DOHH2 (cell line): ENCODE measurements around the gene RNF141.

Source experiments
- H3F3A ChIP-seq: fragments of 200-600 bp; sonication (generic), shearing (Covaris generic); 2 replicates; pipeline ENCODE4 v1.6.0; 2016; ENCODE audit warnings: antibody characterized with exemption, mild to moderate bottlenecking; ENCODE audit not compliant: control insufficient read depth, insufficient read depth
- H3K27ac ChIP-seq: fragments of 200-600 bp; sonication (generic); 2 replicates; pipeline ENCODE4 v1.5.1; 2014; ENCODE audit warnings: low read depth, mild to moderate bottlenecking, low read length, moderate library complexity
- H3K27me3 ChIP-seq: fragments of 200-600 bp; sonication (generic); 2 replicates; pipeline ENCODE4 v1.6.1; 2014; ENCODE audit warnings: mild to moderate bottlenecking, low read length, mixed read lengths; ENCODE audit not compliant: control insufficient read depth
- H3K36me3 ChIP-seq: fragments of 200-600 bp; sonication (generic); 2 replicates; pipeline ENCODE4 v1.6.1; 2014; ENCODE audit warnings: mild to moderate bottlenecking, low read length, moderate library complexity, mixed read lengths; ENCODE audit not compliant: control insufficient read depth
- H3K4me1 ChIP-seq: fragments of 200-600 bp; sonication (generic); 2 replicates; pipeline ENCODE4 v1.6.1; 2014; ENCODE audit warnings: mild to moderate bottlenecking, low read length, mixed read lengths; ENCODE audit not compliant: control insufficient read depth
- H3K4me2 ChIP-seq: fragments of 200-600 bp; sonication (generic); 2 replicates; pipeline ENCODE4 v1.6.0; 2014; ENCODE audit warnings: mild to moderate bottlenecking, low read length, moderate library complexity
- H3K4me3 ChIP-seq: fragments of 200-600 bp; sonication (generic); 2 replicates; pipeline ENCODE4 v1.5.1; 2014; ENCODE audit warnings: mild to moderate bottlenecking, low read length, mixed read lengths
- H3K79me2 ChIP-seq: fragments of 200-600 bp; sonication (generic); 2 replicates; pipeline ENCODE4 v1.6.1; 2014; ENCODE audit warnings: mild to moderate bottlenecking, low read length, mixed read lengths; ENCODE audit not compliant: control insufficient read depth
- H3K9me2 ChIP-seq: fragments of 200-600 bp; sonication (generic); replicated peaks from 2 replicates; pipeline ENCODE4 v1.6.1; 2014; ENCODE audit warnings: mild to moderate bottlenecking, low read length, mixed read lengths; ENCODE audit not compliant: control insufficient read depth
- H3K9me3 ChIP-seq: fragments of 200-600 bp; sonication (generic); 2 replicates; pipeline ENCODE4 v1.6.1; 2014; ENCODE audit warnings: antibody characterized with exemption, low read length, mixed read lengths; ENCODE audit not compliant: control insufficient read depth, insufficient read depth
- H4K20me1 ChIP-seq: fragments of 200-600 bp; sonication (generic); 2 replicates; pipeline ENCODE4 v1.6.0; 2014; ENCODE audit warnings: low read depth, mild to moderate bottlenecking, antibody characterized with exemption, low read length, moderate library complexity; ENCODE audit not compliant: control insufficient read depth, insufficient read depth
- CTCF ChIP-seq: fragments of 200-600 bp; sonication (generic); IDR thresholded peaks from one replicate; pipeline ENCODE4 v1.5.1; 2014; ENCODE audit warnings: antibody characterized with exemption, mild to moderate bottlenecking, low read depth, low read length; ENCODE audit not compliant: poor library complexity, severe bottlenecking
- EZH2phosphoT487 ChIP-seq: fragments of 200-600 bp; sonication (generic); IDR thresholded peaks from 2 replicates; pipeline ENCODE4 v1.6.1; 2017; ENCODE audit warnings: borderline replicate concordance, mild to moderate bottlenecking, antibody characterized with exemption, low read length, moderate library complexity, mixed read lengths

Gene RNF141

GRCh38 chr11:10495464-10495786 lies 45.6 kb downstream of the RNF141 start:
- peaks cover 5% of the 10 kb centered on the region; the same call in 1 of the 2 replicates for H3K36me3 ChIP-seq
- no peaks in the 10 kb centered on the region for H4K20me1 ChIP-seq
- no peaks in the 10 kb centered on the region for H3K4me1 ChIP-seq
- no peaks in the 10 kb centered on the region for H3K27me3 ChIP-seq
- no peak overlapping the region for H3K4me3 ChIP-seq
- H3K27ac ChIP-seq: no peak overlapping the region
- H3K9me3 ChIP-seq: no peaks in the 10 kb centered on the region
- no peaks in the 10 kb centered on the region for H3F3A ChIP-seq
- no peaks in the 10 kb centered on the region for H3K9me2 ChIP-seq
- H3K79me2 ChIP-seq: no peaks in the 10 kb centered on the region
- no peak overlapping the region for H3K4me2 ChIP-seq
- no peak for TF ChIP-seq EZH2phosphoT487
- TF ChIP-seq CTCF: no peak

- H3K4me1 ChIP-seq: no peaks in the 10 kb centered on the region
- H3F3A ChIP-seq: no peaks in the 10 kb centered on the region
- H3K27me3 ChIP-seq: no peaks in the 10 kb centered on the region
- no peaks in the 10 kb centered on the region; the same call in 1 of the 2 replicates for H3K36me3 ChIP-seq
- H3K9me2 ChIP-seq: no peaks in the 10 kb centered on the region
- H3K4me3 ChIP-seq: no peak overlapping the region
- H3K4me2 ChIP-seq: no peak overlapping the region
- TF ChIP-seq CTCF: no peak
- no peak for TF ChIP-seq EZH2phosphoT487
- no peaks in the 10 kb centered on the region for H3K79me2 ChIP-seq
- no peaks in the 10 kb centered on the region for H4K20me1 ChIP-seq
- no peak overlapping the region for H3K27ac ChIP-seq
- no peaks in the 10 kb centered on the region for H3K9me3 ChIP-seq
Observed at GRCh38 chr11:10494636-10495463, 46.1 kb downstream of the RNF141 start.

- Histone ChIP-seq H3K9me2 (no peaks in the 10 kb centered on the region), H3K9me3 (no peaks in the 10 kb centered on the region), H4K20me1 (no peaks in the 10 kb centered on the region), H3F3A (no peaks in the 10 kb centered on the region), H3K4me2 (no peak overlapping the region), H3K27ac (no peak overlapping the region), H3K4me3 (no peak overlapping the region), H3K36me3 (no peaks in the 10 kb centered on the region; the same call in 1 of the 2 replicates), H3K4me1 (no peaks in the 10 kb centered on the region), H3K79me2 (no peaks in the 10 kb centered on the region), H3K27me3 (no peaks in the 10 kb centered on the region)
- TF ChIP-seq CTCF: no peak
- no peak for TF ChIP-seq EZH2phosphoT487
Observed at GRCh38 chr11:10493041-10493663, 47.8 kb downstream of the RNF141 start.
